Measurements from ENCODE around the gene HS6ST3.

- TF ChIP-seq CTCF (IDR thresholded peaks at IDR 0.05; ENCODE audit: poor library complexity) (no peak), EZH2 (IDR thresholded peaks at IDR 0.05; ENCODE audit: borderline replicate concordance) (no peak)
These were observed 721.1 kb downstream of the HS6ST3 start for GRCh38 chr13:96811049-96811448.

All from hepatocyte (in vitro differentiated cells).